Measurements from ENCODE around the gene TSPAN18.

TSPAN18 gene

GRCh38 chr11:44957776-44958564, 231.2 kb downstream of the TSPAN18 start:
- no peak for DNase-seq (ENCODE audit: low spot score)

DNA sequence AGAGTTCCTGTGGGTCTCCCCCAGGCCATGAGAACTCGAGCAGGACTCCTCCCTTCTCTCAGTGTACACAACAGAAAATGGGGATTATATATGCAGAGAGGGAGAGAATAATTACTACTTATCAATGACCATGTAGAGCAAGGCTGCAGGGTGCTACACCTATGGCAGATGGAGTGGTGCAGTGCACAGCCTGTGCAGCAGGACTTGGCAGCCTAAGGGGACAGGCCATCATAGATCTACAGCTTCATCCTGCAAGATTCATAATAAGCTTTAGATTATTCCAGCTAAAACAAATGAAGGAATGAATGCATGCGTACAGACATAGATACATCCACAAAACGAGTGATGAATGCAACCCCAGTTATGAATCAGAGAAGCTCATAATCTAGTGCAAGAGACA, 232.3 kb downstream of the TSPAN18 start:
- no peak for DNase-seq (ENCODE audit: low spot score)

DNA sequence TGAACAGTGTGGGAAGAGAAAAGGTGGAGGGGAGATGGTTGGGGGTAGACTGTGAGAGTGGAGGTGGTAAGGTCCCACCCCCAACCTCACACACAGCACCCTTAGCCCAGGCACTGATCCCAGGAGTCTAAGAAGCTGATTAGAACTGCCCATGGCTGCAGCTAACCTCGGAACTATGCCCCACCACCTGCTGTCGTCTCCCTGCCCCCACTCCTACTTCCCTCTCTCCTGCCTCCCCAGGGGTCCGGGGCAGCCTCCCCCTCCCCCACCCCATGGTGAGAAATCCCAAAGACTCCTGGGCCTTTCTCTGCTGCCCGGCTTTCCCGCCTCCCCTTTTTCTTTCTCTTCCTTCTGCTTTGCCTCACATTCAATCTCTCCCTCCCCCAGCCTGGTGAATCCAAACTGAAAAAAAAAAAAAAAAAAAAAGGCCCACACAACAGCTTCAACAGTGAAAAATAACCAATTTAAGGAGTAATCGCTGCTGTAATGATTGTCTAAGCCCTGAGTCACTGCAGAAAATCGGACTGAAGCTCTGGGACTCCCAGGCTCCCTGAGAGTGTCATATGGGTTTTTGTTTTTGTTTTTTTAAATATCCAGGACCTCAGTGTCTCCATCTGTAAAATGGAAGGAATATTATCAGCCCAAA, 233.6 kb downstream of the TSPAN18 start:
- no peak for DNase-seq (ENCODE audit: low spot score)

- DNase-seq (ENCODE audit: low spot score), result no peak
Measured at GRCh38 chr11:44962464-44962863, 235.7 kb downstream of the TSPAN18 start.

- no peak for DNase-seq (ENCODE audit: low spot score)
Measured at GRCh38 chr11:44963136-44963535, 236.4 kb downstream of the TSPAN18 start.

DNA sequence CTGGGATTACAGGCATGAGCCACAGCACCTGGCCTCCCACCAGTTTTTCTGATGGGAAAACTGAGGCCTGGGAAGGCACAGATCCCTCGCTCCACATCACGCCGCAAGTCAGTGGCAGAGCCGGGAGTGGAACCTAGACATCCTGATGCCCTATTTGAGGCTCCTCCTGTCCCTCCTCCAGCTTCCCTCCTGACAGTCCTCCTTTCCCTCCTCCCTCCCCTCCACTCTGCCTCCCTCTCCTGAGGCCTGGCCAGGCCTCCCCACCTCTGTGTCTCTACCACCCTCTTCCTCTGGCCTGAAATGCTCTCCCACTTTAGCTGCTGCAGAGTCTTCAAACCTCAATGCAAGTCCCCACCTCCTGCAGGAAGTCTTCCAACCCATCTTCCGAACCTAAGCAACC, 237.2 kb downstream of the TSPAN18 start:
- no peak for DNase-seq (ENCODE audit: low spot score)

GRCh38 chr11:44964526-44965209, 237.9 kb downstream of the TSPAN18 start:
- DNase-seq (ENCODE audit: low spot score), result no peak

- no peak for DNase-seq (ENCODE audit: low spot score)
Measured at GRCh38 chr11:44966694-44967093, 239.9 kb downstream of the TSPAN18 start.

GRCh38 chr11:44967930-44968496, 241.3 kb downstream of the TSPAN18 start:
- DNase-seq (ENCODE audit: low spot score), result no peak

GRCh38 chr11:44968510-44968909, 241.7 kb downstream of the TSPAN18 start:
- DNase-seq (ENCODE audit: low spot score), result no peak

DNA sequence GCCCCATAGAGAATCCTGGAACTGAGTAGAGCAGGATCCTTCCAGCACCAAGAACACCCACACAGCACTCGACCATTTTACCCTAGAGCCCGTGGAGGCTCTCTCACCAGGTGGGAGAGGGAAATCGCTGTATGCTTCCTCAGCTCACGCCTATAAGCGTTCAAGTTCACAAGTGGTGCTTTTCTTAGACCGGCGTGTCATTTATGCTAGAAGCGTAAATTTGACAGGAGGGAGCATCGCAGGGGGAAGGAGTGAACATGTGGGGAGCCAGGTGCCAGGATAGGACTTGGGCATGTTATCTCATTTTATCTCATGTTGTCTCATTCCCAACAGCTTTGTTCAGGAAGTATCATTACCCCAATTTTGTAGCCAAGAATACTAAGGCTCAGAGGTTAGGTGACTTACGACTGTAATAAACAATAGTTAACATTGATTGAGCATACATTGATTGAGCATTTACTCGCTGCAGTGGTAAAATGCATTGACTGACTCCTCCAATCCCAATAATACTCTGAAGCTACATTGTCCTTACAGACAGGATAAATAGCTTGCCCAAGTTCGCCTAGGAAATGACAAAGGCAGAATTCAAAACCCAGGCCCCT, 243.0 kb downstream of the TSPAN18 start:
- no peak for DNase-seq (ENCODE audit: low spot score)

- DNase-seq (ENCODE audit: low spot score), result no peak
Measured at GRCh38 chr11:44970293-44970692, 243.5 kb downstream of the TSPAN18 start.

GRCh38 chr11:44971185-44971584, 244.4 kb downstream of the TSPAN18 start:
- DNase-seq (ENCODE audit: low spot score), result no peak

GRCh38 chr11:44972746-44973435, 246.1 kb downstream of the TSPAN18 start:
- peak; percentile 47 for DNase-seq (ENCODE audit: low spot score)

GRCh38 chr11:44973632-44974401, 247.1 kb downstream of the TSPAN18 start:
- no peak for DNase-seq (ENCODE audit: low spot score)

- no peak for DNase-seq (ENCODE audit: low spot score)
Measured at GRCh38 chr11:44974402-44975000, 247.7 kb downstream of the TSPAN18 start.

- DNase-seq (ENCODE audit: low spot score), result no peak
Measured at GRCh38 chr11:44976576-44976975, 249.8 kb downstream of the TSPAN18 start.

GRCh38 chr11:44977493-44977984, 250.8 kb downstream of the TSPAN18 start:
- no peak for DNase-seq (ENCODE audit: low spot score)

DNA sequence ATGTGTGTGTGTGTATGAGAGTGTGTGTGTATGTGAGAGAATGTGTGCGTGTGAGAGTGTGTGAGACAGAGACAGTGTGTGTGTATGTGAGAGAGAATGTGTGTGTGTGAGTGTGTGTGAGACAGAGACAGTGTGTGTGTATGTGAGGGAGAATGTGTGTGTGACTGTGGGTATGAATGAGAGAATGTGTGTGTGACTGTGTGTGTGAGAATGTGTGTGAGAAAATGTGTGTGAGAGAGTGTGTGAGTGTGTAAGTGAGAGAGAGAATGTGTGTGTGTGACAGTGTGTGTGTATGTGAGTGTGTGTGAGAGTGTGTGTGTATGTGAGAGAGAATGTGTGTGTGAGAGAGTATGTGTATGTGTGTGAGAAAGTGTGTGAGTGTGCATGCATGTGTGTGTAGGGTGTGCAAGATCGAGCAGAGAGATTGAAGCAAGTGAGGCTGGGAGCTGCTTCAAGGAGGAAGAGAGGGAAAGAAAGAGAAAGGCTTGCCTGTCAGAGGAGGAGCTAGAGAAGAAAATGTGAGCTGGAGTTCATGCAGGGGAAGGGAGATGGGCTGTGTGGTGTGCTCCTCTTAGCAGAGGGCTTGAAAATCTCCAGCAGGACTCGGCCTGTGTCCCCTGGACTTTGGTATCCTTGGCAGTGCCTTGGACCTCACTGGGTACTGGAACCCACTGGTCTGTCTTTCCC, 251.7 kb downstream of the TSPAN18 start:
- DNase-seq (ENCODE audit: low spot score), result no peak

- no peak for DNase-seq (ENCODE audit: low spot score)
Measured at GRCh38 chr11:44978961-44979331, 252.2 kb downstream of the TSPAN18 start.
